GM19025 (cell line): ENCODE data around the gene MRPS11.
"Not testable (repeated sequence)": the region's sequence is repeated elsewhere in the genome, so short reads cannot be mapped to it uniquely, and the experiment has no call there.

Experiments
- ATAC-seq: cut with Tn5 transposase; IDR thresholded peaks from one replicate; pipeline ENCODE4 v1.9.1; 2021; ENCODE audit warnings: mild to moderate bottlenecking, low read depth, moderate library complexity; ENCODE audit not compliant: unreplicated experiment

The MRPS11 gene

GRCh38 chr15:88487796-88488523 is 20.5 kb downstream of the MRPS11 start:
- ATAC-seq, result no peak

GRCh38 chr15:88489321-88489720 is 21.8 kb downstream of the MRPS11 start:
- ATAC-seq, result no peak

- ATAC-seq, result no peak
Observed at GRCh38 chr15:88490036-88490435, 22.5 kb downstream of the MRPS11 start.

DNA sequence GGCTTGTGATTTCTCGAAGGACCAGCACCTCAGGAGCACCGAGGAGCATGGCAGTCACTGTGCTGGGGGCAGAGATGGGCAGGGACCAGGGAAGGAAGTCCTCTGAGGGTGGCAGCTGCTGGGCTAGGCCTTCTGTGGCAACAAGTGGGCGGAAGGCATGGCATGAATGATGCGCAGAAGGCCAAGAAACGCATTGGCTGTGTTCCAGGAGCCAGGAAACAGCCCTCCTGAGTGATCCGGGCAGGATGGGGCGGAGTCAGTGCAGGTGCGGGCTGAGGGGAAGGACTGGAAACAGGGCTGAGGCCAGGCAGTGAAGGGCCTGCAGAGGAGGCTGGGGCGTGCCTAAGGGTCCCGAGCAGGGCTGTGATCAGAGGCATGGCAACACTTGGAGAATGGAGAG is 23.6 kb downstream of the MRPS11 start:
- ATAC-seq, result no peak

DNA sequence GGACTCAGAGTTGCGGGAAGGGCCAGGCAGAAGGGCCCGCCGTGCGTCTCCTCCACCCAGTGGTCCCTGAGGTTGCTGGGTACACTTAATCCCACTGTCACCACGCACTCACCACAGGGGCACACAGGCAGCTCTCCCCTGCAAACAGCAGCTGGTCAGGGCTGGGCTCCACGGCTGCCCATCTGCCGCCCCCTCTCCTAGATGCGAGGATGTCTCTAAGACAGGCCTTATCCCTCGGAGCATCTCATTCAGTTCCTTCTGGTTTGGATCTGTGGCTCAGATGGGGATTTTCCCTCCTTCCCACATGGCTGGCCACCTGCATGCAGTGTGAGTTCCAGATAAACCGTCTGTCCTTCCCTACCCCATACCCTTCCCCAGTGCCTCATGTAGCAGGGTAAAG is 26.3 kb downstream of the MRPS11 start:
- ATAC-seq, result no peak

- ATAC-seq, result no peak
Observed at GRCh38 chr15:88497109-88497765, 29.7 kb downstream of the MRPS11 start.

DNA sequence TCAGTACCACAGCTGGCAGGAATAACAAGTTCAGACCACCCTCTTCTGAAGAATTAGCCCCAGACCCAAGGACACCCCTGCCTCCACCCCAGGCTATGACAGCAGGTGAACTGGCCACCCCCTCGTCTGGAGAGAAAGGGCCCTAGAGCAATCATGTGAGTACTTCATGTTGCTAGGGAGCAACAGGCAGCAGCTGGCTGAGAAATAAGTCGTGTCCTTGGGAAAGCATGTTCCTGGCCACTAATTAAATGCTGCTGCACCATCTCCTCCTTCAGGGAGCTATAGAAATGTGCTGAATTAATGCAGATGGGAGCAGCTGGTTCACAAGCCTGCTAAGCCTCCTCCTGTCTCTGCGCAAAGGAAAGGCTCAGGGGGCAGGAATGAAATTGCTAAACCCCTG is 31.5 kb downstream of the MRPS11 start:
- ATAC-seq, result no peak

DNA sequence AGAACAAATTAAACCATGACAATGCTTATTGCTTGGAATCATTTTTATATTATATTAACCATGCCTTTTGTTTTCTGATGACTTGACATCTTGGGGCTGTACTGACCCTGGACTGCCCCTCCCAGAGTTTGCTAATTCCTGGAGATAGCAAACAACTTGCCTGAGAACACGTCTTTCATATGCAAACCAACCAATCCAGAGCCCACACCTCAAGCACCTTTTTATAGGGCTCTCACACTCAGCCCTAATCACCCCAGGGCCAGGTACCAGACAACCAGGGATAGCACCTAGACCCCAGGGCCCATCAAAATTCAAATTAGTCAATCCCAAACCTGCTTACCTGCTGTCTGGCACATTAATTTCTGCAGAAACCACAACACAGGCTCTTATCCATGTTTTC is 36.9 kb downstream of the MRPS11 start:
- ATAC-seq, result no peak

- no peak for ATAC-seq
Observed at GRCh38 chr15:88505721-88506120, 38.2 kb downstream of the MRPS11 start.

GRCh38 chr15:88506628-88507027 is 39.1 kb downstream of the MRPS11 start:
- ATAC-seq, result no peak

- no peak for ATAC-seq
Observed at GRCh38 chr15:88509321-88509720, 41.8 kb downstream of the MRPS11 start.

GRCh38 chr15:88509964-88510363 is 42.5 kb downstream of the MRPS11 start:
- no peak for ATAC-seq

- ATAC-seq, result no peak
Observed at GRCh38 chr15:88511161-88511560, 43.7 kb downstream of the MRPS11 start.

DNA sequence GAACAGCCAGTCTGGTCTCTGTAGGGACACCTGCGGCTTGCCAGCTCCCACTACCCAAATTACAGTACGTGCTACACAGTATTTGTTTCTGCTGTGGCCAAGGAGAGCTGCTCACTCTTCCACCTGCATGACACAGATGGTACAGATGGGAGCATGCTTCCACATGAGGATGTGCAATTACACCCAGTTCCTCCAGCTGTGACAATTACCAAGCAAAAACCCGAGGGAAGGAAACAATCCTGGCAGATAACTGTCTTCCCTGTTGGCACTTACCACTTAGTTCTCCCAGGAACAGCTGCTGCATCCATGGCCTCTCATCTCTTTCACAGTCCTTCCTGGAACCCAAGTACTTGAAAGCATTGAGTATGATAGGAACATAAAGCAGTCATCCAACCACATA is 44.6 kb downstream of the MRPS11 start:
- no peak for ATAC-seq

DNA sequence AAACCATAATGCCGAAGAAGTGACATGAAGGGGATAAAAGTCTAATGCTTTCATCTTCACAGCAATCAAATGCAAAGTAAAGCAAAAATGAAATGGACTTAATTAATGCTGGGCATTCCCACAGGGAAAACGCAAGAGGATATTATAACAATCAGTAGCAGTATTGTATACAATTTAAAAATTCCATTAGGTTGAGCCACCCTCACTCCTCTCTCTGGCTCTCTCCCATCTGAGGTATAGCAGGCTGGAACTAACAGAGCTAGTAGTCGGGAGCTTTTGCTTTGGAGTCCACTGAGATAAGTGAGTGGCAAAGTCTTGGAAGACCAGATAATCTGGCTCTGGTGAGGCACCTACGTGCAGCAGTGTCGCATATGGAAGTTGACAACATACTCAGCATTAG is 45.1 kb downstream of the MRPS11 start:
- ATAC-seq, result no peak

DNA sequence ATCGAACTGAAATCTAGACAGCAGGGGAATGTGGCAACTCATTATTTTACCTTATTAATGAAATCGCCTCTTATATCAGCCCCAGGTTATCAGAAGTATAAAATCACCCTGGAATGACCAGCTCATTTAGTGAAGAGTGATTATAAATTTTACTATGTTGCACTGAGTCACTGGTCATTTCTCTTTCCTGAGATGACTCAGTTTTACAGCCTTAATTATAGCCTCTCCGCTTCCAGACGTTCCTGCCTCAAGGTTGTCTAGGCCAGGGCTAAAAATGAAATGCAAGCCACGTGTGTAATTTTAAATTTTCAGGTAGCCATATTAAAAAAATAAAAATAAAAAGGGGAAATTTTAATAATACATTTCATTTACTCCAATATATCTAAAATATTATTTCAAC is 45.7 kb downstream of the MRPS11 start:
- no peak for ATAC-seq

- ATAC-seq, result no peak
Observed at GRCh38 chr15:88518903-88519302, 51.4 kb downstream of the MRPS11 start.

DNA sequence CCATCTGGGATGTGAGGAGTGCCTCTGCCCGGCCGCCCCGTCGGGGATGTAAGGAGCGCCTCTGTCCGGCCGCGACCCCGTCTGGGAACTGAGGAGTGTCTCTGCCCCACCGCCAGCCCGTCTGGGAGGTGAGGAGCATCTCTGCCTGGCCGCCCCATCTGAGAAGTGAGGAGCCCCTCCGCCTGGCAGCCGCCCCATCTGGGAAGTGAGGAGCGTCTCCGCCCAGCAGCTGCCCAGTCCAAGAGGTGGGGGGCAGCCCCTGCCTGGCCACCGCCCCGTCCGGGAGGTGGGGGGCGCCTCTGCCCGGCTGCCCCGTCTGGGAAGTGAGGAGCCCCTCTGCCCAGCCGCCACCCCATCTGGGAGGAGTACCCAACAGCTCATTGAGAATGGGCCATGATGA is 56.6 kb downstream of the MRPS11 start:
- not testable (repeated sequence) for ATAC-seq

DNA sequence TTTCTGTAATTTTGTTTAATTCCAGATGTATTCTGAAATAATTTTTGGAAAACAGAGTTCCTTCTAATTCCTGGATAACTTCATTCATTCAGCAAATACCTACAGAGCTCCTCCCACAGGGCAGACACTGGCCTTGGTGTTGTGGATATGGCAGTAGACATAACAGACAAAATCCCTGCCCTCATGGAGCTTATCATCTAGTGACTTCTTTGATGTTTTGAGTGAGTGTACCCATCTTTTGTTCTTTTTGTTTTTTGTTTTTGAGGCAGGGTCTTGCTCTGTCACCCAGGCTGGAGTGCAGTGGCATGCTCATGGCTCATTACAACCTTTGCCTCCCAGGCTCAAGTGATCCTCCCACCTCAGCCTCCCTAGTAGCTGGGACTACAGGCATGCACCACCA is 57.9 kb downstream of the MRPS11 start:
- no peak for ATAC-seq

DNA sequence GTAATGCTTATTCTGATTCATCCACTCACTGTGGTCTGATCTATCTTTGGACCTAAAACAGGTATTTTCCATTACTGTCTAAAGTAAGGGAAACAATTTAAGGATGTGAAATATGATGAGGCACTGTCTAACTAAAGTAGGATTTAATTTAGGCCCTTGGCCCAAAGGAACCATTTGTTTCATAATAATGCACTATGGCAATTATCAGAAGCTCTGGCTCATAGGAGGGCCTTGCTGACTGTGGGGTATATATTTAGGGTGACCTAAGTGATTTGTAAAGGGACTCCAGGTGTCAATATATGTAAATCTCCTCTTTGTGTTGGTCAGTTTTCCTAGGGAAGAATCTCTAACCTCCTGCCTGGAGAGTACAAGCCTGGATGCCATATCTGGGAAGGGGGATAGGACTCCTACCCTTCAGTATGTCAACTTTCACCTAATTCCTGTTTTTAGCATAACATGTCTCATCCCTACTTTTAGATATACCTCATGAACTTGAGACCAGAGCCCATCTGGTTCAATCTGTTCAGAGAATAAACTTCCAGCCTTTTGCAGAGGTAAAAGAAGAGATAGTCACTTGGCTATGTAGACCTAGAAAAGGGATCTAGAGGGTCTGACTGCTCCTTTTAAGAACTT is 58.9 kb downstream of the MRPS11 start:
- no peak for ATAC-seq

GRCh38 chr15:88529021-88529630 is 61.6 kb downstream of the MRPS11 start:
- no peak for ATAC-seq
